Measurements from ENCODE around the gene RTKN2.

Gene RTKN2

GRCh38 chr10:62237506-62237905, 31.1 kb downstream of the RTKN2 start:
- Mint-ChIP-seq H3K4me1 (peaks cover 10% of the 10 kb centered on the region), H3K27ac (no peak overlapping the region), H3K27me3 (ENCODE audit: low read depth) (no peaks in the 10 kb centered on the region), H3K36me3 (ENCODE audit: low read depth) (no peaks in the 10 kb centered on the region), H3K4me3 (no peak overlapping the region), H3K9me3 (no peaks in the 10 kb centered on the region)
- TF ChIP-seq CTCF (IDR thresholded peaks at IDR 0.05; ENCODE audit: unreplicated experiment in 3 of 3), result no peak

GRCh38 chr10:62234077-62234605, 34.5 kb downstream of the RTKN2 start:
- peaks cover 10% of the 10 kb centered on the region for H3K4me1 Mint-ChIP-seq
- no peaks in the 10 kb centered on the region for H3K27me3 Mint-ChIP-seq (ENCODE audit: low read depth)
- no peaks in the 10 kb centered on the region for H3K9me3 Mint-ChIP-seq
- no peaks in the 10 kb centered on the region for H3K36me3 Mint-ChIP-seq (ENCODE audit: low read depth)
- TF ChIP-seq CTCF (IDR thresholded peaks at IDR 0.05; ENCODE audit: unreplicated experiment in 3 of 3), result no peak
- H3K4me3 Mint-ChIP-seq, result no peak overlapping the region
- peak overlapping the region; percentile 31 to 91 (median 74) for H3K27ac Mint-ChIP-seq

GRCh38 chr10:62233356-62234076, 35.1 kb downstream of the RTKN2 start:
- H3K27me3 Mint-ChIP-seq (ENCODE audit: low read depth), result no peaks in the 10 kb centered on the region
- no peak for TF ChIP-seq CTCF (IDR thresholded peaks at IDR 0.05; ENCODE audit: unreplicated experiment in 3 of 3)
- H3K4me1 Mint-ChIP-seq, result peaks cover 10% of the 10 kb centered on the region

GRCh38 chr10:62231805-62232204, 36.8 kb downstream of the RTKN2 start:
- peaks cover 10% of the 10 kb centered on the region for H3K4me1 Mint-ChIP-seq
- H3K27me3 Mint-ChIP-seq (ENCODE audit: low read depth), result no peaks in the 10 kb centered on the region
- no peak for TF ChIP-seq CTCF (IDR thresholded peaks at IDR 0.05; ENCODE audit: unreplicated experiment in 3 of 3)
- H3K4me3 Mint-ChIP-seq, result no peak overlapping the region
- H3K9me3 Mint-ChIP-seq, result no peaks in the 10 kb centered on the region
- no peaks in the 10 kb centered on the region for H3K36me3 Mint-ChIP-seq (ENCODE audit: low read depth)
- peak overlapping the region in 1 of 3 experiments; percentile 71 for H3K27ac Mint-ChIP-seq

More at GRCh38 chr10:62233356-62234076, 35.1 kb downstream of the RTKN2 start:
- no peaks in the 10 kb centered on the region for H3K36me3 Mint-ChIP-seq (ENCODE audit: low read depth)
- H3K27ac Mint-ChIP-seq, result peak overlapping the region; percentile 31 to 91 (median 74)
- H3K4me3 Mint-ChIP-seq, result no peak overlapping the region
- H3K9me3 Mint-ChIP-seq, result no peaks in the 10 kb centered on the region

- Mint-ChIP-seq H3K4me3 (no peak overlapping the region), H3K9me3 (no peaks in the 10 kb centered on the region), H3K27ac (peak overlapping the region in 1 of 3 experiments; percentile 71), H3K36me3 (ENCODE audit: low read depth) (no peaks in the 10 kb centered on the region), H3K4me1 (peaks cover 10% of the 10 kb centered on the region), H3K27me3 (ENCODE audit: low read depth) (no peaks in the 10 kb centered on the region)
- TF ChIP-seq CTCF (IDR thresholded peaks at IDR 0.05; ENCODE audit: unreplicated experiment in 3 of 3), result no peak
Measured at GRCh38 chr10:62231371-62231770, 37.3 kb downstream of the RTKN2 start.

Measured in nephron (organoid).